GM19240 (cell line): Measurements from ENCODE around the gene SYT12.
"Not testable (repeated sequence)": the region's sequence is repeated elsewhere in the genome, so short reads cannot be mapped to it uniquely, and the experiment has no call there.

Source experiments
- DNase-seq: peaks from one replicate; pipeline ENCODE4 v3.0.0; 2011; ENCODE audit warnings: low spot score; ENCODE audit not compliant: insufficient read length

SYT12 gene

GRCh38 chr11:66996609-66997273 lies 26.2 kb upstream of the SYT12 start:
- no peak for DNase-seq

DNA sequence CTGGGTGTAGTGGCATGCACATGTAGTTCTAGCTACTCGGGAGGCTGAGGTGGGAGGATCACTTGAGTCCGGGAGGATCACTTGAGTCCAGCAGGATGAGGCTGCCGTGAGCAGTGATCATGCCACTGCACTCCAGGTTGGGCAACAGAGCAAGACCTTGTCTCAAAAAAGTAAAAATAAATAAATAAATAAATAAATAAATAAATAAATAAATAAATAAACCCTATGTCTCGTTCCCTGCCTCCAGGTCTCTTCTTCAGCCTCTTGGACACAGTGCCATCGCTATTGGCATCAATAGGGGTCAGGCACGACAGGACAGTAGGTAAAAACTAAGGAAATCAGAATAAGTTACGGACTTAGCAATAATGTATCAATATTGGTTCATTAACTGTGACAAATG lies 23.4 kb upstream of the SYT12 start:
- DNase-seq: no peak

- DNase-seq: no peak
These were observed 21.6 kb upstream of the SYT12 start for GRCh38 chr11:67001332-67001731.

- DNase-seq: no peak
These were observed 20.5 kb upstream of the SYT12 start for GRCh38 chr11:67002297-67002913.

- DNase-seq: no peak
These were observed 20.0 kb upstream of the SYT12 start for GRCh38 chr11:67002921-67003411.

GRCh38 chr11:67005200-67005599 lies 17.7 kb upstream of the SYT12 start:
- DNase-seq: not testable (repeated sequence)

GRCh38 chr11:67006029-67006884 lies 16.7 kb upstream of the SYT12 start:
- no peak for DNase-seq

GRCh38 chr11:67007126-67007525 lies 15.8 kb upstream of the SYT12 start:
- DNase-seq: no peak

DNA sequence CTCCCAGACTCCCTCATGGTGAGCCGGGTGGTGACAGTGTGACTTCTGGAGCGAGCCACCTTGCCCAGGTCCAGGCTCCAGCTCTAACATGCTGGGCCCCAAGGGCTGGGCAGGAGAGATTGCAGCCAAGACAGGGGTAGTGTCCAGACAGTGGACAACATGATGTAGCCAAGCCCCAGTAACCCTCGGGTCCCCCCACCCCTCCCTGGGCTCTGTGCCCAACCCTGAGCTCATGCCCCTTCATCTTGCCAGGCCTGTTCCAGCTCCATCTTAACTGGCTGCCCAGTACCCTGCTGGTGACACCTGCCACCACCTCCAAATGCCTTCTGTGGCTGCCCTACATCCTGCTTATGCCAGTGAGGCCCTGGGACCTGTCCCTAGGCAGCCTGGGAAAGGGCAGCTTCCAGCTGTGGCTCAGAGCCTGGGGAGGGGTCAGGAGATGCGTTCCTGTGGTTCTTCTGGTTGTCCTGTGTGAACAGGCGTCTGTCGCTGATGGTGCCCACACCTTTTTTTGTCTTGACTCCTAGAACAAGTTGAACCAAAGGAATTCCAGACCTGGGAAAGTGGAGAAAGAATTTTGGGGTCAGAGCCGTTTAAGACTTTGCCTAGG lies 12.5 kb upstream of the SYT12 start:
- DNase-seq: no peak

DNA sequence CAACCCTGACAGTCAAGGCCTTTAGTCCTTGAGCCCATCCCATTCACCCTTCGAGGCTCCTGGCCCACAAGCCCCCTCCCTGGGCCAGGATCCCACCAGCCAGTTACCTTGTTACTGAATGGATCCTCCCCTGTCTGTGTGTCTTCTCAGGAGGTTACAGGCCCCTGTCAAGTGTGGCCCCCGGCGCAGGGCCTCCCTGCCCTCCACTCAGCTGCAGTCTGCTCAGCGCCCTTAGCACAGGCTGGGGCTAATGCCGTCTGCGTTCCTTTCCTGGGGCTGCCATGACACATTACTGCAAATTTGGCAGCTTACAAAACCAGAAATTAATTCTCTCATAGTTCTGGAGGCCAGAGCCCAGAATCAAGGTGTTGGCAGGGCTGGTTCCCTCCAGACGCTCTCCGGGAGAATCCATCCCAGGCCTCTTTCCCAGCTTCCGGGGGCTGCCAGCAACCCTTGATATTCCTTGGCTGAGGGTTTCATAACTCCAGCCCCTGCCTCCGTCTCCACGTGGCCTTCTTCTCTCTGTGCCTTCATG lies 9.4 kb upstream of the SYT12 start:
- DNase-seq: no peak

DNA sequence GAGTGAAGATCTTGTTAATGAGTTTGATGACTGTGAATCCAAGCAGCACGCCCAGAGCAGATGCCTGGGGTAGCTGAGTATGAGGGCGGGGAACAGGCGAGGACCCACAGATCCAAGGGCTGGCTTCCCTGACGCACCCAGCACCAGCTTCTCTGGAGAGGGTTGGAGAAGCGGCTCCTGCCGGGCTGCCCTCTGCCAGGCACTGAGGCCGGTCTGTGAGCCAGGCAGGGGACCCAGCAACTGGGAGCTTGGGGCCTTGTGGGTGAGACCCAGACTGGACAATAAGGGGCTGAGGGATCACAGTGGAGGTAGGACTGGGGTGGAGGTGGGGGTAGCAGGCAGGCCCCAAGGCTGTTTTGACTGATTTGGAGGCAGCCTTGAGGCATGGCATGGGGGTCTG lies 8.6 kb upstream of the SYT12 start:
- no peak for DNase-seq

- no peak for DNase-seq
These were observed 7.9 kb upstream of the SYT12 start for GRCh38 chr11:67015048-67015447.

DNA sequence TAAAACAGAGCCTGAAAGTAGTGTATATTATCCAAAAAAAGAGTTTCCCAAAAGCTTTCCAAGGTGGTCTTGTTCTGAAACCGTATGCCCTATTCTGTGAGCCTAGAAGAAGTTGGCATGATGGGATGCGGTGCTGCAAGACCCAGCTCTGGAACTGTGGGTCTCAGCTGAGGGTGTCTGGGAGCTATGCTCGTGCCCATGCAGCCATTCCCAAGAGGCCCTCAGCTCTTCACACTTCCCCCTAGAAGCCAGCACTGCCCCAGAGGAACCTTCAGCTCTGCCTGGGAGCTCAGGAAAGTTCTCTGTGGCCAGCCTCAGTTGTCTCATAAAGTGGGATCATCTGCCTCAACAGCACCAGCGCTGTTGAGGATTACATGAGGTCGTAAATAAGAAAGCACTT lies 6.4 kb upstream of the SYT12 start:
- no peak for DNase-seq

DNA sequence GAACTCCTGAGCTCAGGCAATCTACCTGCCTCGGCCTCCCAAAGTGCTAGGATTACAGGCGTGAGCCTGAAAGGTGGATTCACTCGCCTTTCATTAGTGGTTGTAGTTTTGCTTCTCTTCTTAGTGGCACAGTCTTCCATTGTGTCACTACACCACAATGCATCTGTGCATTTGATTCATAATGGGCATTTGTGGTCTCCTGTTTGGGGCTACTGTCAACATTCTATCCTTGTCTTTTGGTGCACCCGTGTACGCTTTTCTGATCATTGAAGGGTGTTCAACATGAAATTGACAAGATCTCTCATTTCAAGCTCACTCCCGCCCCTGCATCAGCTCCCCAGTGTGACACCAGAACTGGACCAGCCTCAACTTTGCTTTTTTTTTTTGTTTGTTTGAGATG lies 2.0 kb upstream of the SYT12 start:
- no peak for DNase-seq

DNA sequence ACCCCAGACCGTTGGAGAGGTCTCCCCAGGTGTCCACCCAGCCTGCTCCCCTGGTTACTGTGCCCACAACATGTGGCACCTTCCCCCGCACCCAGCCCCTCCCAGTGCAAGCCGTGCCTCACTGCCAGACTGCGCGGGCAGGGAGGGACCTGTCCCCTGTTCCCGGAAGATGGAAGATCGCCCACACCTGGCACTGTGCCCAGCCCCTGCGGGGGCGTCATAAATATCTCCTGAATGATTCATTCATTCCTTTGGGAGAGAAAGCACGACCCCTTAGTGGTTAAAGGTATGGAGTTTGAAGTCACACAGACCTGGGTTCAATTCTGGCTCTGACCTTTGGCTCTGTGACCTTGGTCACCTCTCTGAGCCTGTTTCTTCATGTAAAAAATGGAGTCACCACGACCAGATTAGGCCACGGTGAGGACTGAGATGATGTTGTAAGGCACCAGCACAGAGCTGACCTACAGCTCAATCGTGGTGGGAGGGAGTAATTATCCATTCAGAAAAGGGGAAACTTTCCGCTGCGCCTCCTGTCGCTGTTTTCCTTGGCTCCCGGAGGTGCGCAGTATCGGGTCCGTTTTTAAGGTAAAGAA lies 497 bp upstream of the SYT12 start:
- no peak for DNase-seq

DNA sequence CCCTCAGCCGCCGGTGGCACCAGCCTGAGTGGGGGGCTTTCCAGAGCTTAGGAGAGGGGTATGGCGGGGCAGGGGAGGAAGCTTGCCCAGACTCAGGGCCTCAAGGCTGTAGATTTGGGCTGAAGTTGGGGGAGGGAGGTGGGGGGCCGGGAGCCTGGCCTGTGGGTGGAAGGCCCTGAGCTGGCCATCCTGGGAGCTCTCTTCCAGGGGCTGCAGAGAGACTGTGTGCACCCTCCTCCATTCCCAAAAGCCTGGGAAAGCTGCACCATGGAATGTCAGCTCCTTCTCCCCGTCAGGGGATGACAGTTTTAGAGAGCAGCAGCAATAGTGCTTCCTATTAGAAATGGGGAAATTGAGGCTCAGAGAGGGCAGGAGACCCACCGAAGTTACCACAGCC lies 1.0 kb downstream of the SYT12 start:
- DNase-seq: no peak

GRCh38 chr11:67024410-67024809 lies 1.5 kb downstream of the SYT12 start:
- no peak for DNase-seq

DNA sequence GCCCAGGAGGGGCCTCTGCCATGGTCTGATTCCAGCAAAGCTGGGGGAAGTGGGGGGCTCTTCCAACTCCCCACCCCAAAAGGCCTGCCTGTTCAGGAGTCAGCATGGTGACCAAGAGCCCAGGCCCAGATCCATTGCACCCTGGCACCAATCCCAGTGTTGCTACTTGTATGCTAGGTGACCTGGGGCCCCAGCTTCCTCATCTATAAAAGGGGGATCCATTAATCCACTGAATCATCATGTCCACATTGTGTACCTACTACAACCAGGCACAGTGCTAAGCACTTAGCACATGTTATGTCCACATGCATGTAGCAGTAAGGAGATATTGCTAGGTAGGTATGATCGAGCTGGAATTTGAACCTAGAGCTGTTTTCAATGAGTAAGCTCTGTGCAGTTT lies 2.0 kb downstream of the SYT12 start:
- no peak for DNase-seq

DNA sequence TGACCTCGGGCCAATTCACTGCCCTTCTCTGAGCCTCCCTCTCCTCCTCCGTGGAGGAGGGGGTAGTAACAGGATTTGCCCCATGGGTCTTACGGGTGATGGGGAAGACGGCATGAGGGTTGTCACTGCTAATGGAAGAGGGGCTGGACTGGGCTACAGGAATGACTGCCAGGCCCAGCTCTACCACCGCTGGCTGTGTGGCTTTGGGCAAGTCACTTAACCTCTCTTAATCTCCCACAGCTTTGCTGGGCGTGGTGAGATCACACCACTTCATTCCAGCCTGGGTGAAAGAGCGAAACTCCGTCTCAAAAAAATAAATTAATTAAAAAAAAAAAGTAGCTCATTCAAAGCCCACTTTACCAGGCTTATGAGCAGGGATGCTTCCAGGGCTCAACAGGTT lies 2.8 kb downstream of the SYT12 start:
- DNase-seq: no peak

GRCh38 chr11:67026941-67027340 lies 4.0 kb downstream of the SYT12 start:
- DNase-seq: no peak

DNA sequence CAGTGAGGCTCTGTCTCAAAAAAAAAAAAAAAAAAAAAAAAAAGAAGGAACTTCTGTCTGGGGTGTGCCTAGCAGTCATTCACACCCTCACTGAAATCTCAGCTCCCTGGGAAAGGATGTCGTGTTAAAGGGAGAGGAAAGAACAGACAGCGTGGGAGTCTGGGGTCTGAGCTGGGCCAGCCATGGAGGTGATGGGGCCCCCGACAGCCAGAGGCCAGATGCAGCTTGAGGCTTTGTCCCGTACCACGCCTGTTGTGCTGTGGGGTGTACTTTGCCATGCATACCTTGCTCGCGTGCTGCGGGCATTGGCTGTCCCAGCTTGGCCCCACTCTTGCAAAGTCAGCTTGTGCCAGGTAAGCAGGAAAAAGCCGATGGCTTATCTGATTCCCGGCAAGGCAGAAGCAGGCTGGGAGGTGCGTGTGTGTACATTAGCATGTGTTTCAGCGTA lies 4.6 kb downstream of the SYT12 start:
- no peak for DNase-seq
